GM20000 (cell line): ENCODE data around the gene IL22RA2.

Experiments used
- DNase-seq: peaks from one replicate; pipeline ENCODE4 v3.0.0; 2012; ENCODE audit warnings: low spot score
- CTCF ChIP-seq: IDR thresholded peaks from 2 replicates; pipeline ENCODE4 v1.5.1; 2012; ENCODE audit warnings: mild to moderate bottlenecking, control low read depth; ENCODE audit errors: extremely low read depth, missing control alignments

Gene IL22RA2

GRCh38 chr6:137102050-137102848 is 71.2 kb downstream of the IL22RA2 start:
- no peak for TF ChIP-seq CTCF
- DNase-seq: no peak

GRCh38 chr6:137099689-137100403 is 73.6 kb downstream of the IL22RA2 start:
- DNase-seq: no peak
- TF ChIP-seq CTCF: no peak

GRCh38 chr6:137097526-137097925 is 75.9 kb downstream of the IL22RA2 start:
- TF ChIP-seq CTCF: no peak
- DNase-seq: no peak

- DNase-seq: no peak
- TF ChIP-seq CTCF: no peak
Measured at GRCh38 chr6:137097057-137097456, 76.4 kb downstream of the IL22RA2 start.

GRCh38 chr6:137095651-137096238 is 77.7 kb downstream of the IL22RA2 start:
- DNase-seq: peak; percentile 65

GRCh38 chr6:137095093-137095492 is 78.4 kb downstream of the IL22RA2 start:
- no peak for DNase-seq
- TF ChIP-seq CTCF: no peak

More at GRCh38 chr6:137095651-137096238, 77.7 kb downstream of the IL22RA2 start:
- TF ChIP-seq CTCF: no peak
